Glutamatergic neuron (in vitro differentiated cells): ENCODE results near the gene DSC2. TPM values are rescaled to one million over a fixed set of nuclear protein-coding genes. Genes with fewer than 3 reads are reported as not detected.

Source experiments
- DNase-seq: peaks from one replicate; pipeline ENCODE4 v3.0.0; 2022
- H3K27ac Mint-ChIP-seq: one replicate; pipeline ENCODE4 v1.8.0; 2020; ENCODE audit warnings: mild to moderate bottlenecking, mixed read lengths, inconsistent platforms; ENCODE audit not compliant: unreplicated experiment
- H3K27me3 Mint-ChIP-seq: one replicate; pipeline ENCODE4 v1.8.0; 2020; ENCODE audit warnings: mild to moderate bottlenecking, moderate library complexity, mixed read lengths, inconsistent platforms; ENCODE audit not compliant: unreplicated experiment
- H3K36me3 Mint-ChIP-seq: one replicate; pipeline ENCODE4 v1.8.0; 2020; ENCODE audit warnings: mild to moderate bottlenecking, mixed read lengths, inconsistent platforms; ENCODE audit not compliant: unreplicated experiment
- H3K4me1 Mint-ChIP-seq: one replicate; pipeline ENCODE4 v1.8.0; 2020; ENCODE audit warnings: mild to moderate bottlenecking, low read depth, mixed read lengths, inconsistent platforms; ENCODE audit not compliant: unreplicated experiment
- H3K4me3 Mint-ChIP-seq: one replicate; pipeline ENCODE4 v1.8.0; 2020; ENCODE audit warnings: mild to moderate bottlenecking, mixed read lengths, inconsistent platforms; ENCODE audit not compliant: unreplicated experiment
- H3K9me3 Mint-ChIP-seq: one replicate; pipeline ENCODE4 v1.8.0; 2020; ENCODE audit warnings: mild to moderate bottlenecking, moderate library complexity, mixed read lengths, inconsistent platforms; ENCODE audit not compliant: unreplicated experiment
- CTCF ChIP-seq: fragments of 200-600 bp; sonication (generic); IDR thresholded peaks from one replicate; pipeline ENCODE4 v1.5.0; 2021; ENCODE audit not compliant: partially characterized antibody, unreplicated experiment
- total RNA-seq: library from RNA; stranded (reverse); fragmentation: NEBNext Ultra II Directional; extraction: Animal tissue kit (Norgen Biotek cat#: 25700); gene quantifications from one replicate; pipeline ENCODE4 v1.2.1, GENCODE V29; 2021; ENCODE audit not compliant: unreplicated experiment

The DSC2 gene
- total RNA-seq, 1 donor from 2014 or later = 31.4 TPM

GRCh38 chr18:31099450-31100230, 2.6 kb downstream of the DSC2 start:
- no peaks in the 10 kb centered on the region for H3K36me3 Mint-ChIP-seq
- DNase-seq = no peak
- H3K27ac Mint-ChIP-seq = peak overlapping the region; percentile 98
- peaks cover 14% of the 10 kb centered on the region for H3K27me3 Mint-ChIP-seq
- H3K9me3 Mint-ChIP-seq = peaks cover 20% of the 10 kb centered on the region
- no peak for TF ChIP-seq CTCF
- H3K4me1 Mint-ChIP-seq = peaks cover 27% of the 10 kb centered on the region
- peak overlapping the region; percentile 98 for H3K4me3 Mint-ChIP-seq

GRCh38 chr18:31098878-31099277, 3.3 kb downstream of the DSC2 start:
- H3K4me3 Mint-ChIP-seq = peak overlapping the region; percentile 98
- H3K27me3 Mint-ChIP-seq = peaks cover 14% of the 10 kb centered on the region
- no peak for TF ChIP-seq CTCF
- no peak for DNase-seq
- peaks cover 20% of the 10 kb centered on the region for H3K9me3 Mint-ChIP-seq
- no peak overlapping the region for H3K27ac Mint-ChIP-seq
- H3K4me1 Mint-ChIP-seq = peaks cover 21% of the 10 kb centered on the region
- no peaks in the 10 kb centered on the region for H3K36me3 Mint-ChIP-seq

- DNase-seq = no peak
- peaks cover 14% of the 10 kb centered on the region for H3K27me3 Mint-ChIP-seq
- H3K4me3 Mint-ChIP-seq = no peak overlapping the region
- H3K9me3 Mint-ChIP-seq = peaks cover 16% of the 10 kb centered on the region
- no peaks in the 10 kb centered on the region for H3K36me3 Mint-ChIP-seq
- no peak overlapping the region for H3K27ac Mint-ChIP-seq
- TF ChIP-seq CTCF = no peak
- H3K4me1 Mint-ChIP-seq = peaks cover 15% of the 10 kb centered on the region
Measured at GRCh38 chr18:31097666-31098065, 4.6 kb downstream of the DSC2 start.

- no peak for TF ChIP-seq CTCF
- Mint-ChIP-seq H3K4me1 (peaks cover 3% of the 10 kb centered on the region), H3K4me3 (no peak overlapping the region)
Measured at GRCh38 chr18:31093880-31094279, 8.3 kb downstream of the DSC2 start.

GRCh38 chr18:31093294-31093693, 8.9 kb downstream of the DSC2 start:
- H3K4me1 Mint-ChIP-seq = peaks cover 3% of the 10 kb centered on the region
- H3K36me3 Mint-ChIP-seq = no peaks in the 10 kb centered on the region
- no peak overlapping the region for H3K4me3 Mint-ChIP-seq
- no peak for DNase-seq
- H3K27ac Mint-ChIP-seq = no peak overlapping the region
- H3K27me3 Mint-ChIP-seq = no peaks in the 10 kb centered on the region
- no peak for TF ChIP-seq CTCF
- peaks cover 1% of the 10 kb centered on the region for H3K9me3 Mint-ChIP-seq

More at GRCh38 chr18:31093880-31094279, 8.3 kb downstream of the DSC2 start:
- Mint-ChIP-seq H3K27ac (no peak overlapping the region), H3K27me3 (no peaks in the 10 kb centered on the region), H3K9me3 (peaks cover 1% of the 10 kb centered on the region), H3K36me3 (no peaks in the 10 kb centered on the region)
- no peak for DNase-seq
